OCI-LY1 (cell line): ENCODE results near the gene CASP10.

Experiments
- EZH2 ChIP-seq: fragments of 200-600 bp; sonication (generic), shearing (Covaris generic); IDR thresholded peaks from 2 replicates; pipeline ENCODE4 v1.8.0; 2017; ENCODE audit warnings: borderline replicate concordance, mixed run types, mild to moderate bottlenecking, antibody characterized with exemption, low read length, moderate library complexity, mixed read lengths
- TF ChIP-seq, protein P1 (sequence below): fragments of 200-600 bp; sonication (generic), shearing (Covaris generic); IDR thresholded peaks from 2 replicates; pipeline ENCODE4 v1.5.1; 2017; ENCODE audit warnings: mild to moderate bottlenecking, antibody characterized with exemption, low read length, moderate library complexity, mixed read lengths

GRCh38 chr2:201149064-201149820, 33.7 kb upstream of the CASP10 start:
- no peak for TF ChIP-seq EZH2
- TF ChIP-seq, protein P1, sequence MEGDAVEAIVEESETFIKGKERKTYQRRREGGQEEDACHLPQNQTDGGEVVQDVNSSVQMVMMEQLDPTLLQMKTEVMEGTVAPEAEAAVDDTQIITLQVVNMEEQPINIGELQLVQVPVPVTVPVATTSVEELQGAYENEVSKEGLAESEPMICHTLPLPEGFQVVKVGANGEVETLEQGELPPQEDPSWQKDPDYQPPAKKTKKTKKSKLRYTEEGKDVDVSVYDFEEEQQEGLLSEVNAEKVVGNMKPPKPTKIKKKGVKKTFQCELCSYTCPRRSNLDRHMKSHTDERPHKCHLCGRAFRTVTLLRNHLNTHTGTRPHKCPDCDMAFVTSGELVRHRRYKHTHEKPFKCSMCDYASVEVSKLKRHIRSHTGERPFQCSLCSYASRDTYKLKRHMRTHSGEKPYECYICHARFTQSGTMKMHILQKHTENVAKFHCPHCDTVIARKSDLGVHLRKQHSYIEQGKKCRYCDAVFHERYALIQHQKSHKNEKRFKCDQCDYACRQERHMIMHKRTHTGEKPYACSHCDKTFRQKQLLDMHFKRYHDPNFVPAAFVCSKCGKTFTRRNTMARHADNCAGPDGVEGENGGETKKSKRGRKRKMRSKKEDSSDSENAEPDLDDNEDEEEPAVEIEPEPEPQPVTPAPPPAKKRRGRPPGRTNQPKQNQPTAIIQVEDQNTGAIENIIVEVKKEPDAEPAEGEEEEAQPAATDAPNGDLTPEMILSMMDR = no peak
